Activated naive CD8-positive, alpha-beta T cell treated with anti-CD3 and anti-CD28 coated beads, Interleukin-2, amount 10 ng/mL, durations not matched to agents 7 days and 5 days (primary cell): ENCODE data around the gene GADL1. TPM values are rescaled to one million over a fixed set of nuclear protein-coding genes. Genes with fewer than 3 reads are reported as not detected.

Experiments used
- ATAC-seq: fragments of 150-1000 bp; cut with Tn5 transposase; one replicate; pipeline ENCODE4 v1.10.0; 2021; ENCODE audit warnings: low read depth, moderate library complexity
- POLR2A ChIA-PET: fragments of 350-600 bp; sonication (Branson Sonifier 250); formaldehyde crosslinking; loops from one replicate; lab custom pipeline; 2021; ENCODE audit warnings: antibody characterized with exemption; lab: Charles Lee
- DNase-seq: peaks from one replicate; pipeline ENCODE4 v3.0.0; 2021
- H3K27ac Mint-ChIP-seq: one replicate; pipeline ENCODE4 v1.8.0; 2022; ENCODE audit warnings: mild to moderate bottlenecking, mixed read lengths
- H3K27me3 Mint-ChIP-seq: one replicate; pipeline ENCODE4 v1.8.0; 2022; ENCODE audit warnings: mild to moderate bottlenecking, moderate library complexity, mixed read lengths
- H3K36me3 Mint-ChIP-seq: one replicate; pipeline ENCODE4 v1.8.0; 2021; ENCODE audit warnings: mild to moderate bottlenecking, mixed read lengths
- H3K4me1 Mint-ChIP-seq: one replicate; pipeline ENCODE4 v1.8.0; 2021; ENCODE audit warnings: mixed read lengths
- H3K4me3 Mint-ChIP-seq: one replicate; pipeline ENCODE4 v1.8.0; 2022; ENCODE audit warnings: mild to moderate bottlenecking, moderate library complexity, mixed read lengths
- H3K9me3 Mint-ChIP-seq: one replicate; pipeline ENCODE4 v1.8.0; 2021; ENCODE audit warnings: mixed read lengths
- total RNA-seq, 2 experiments: library from RNA; stranded (reverse); gene quantifications; one replicate each; pipeline ENCODE4 v1.2.3, GENCODE V29; 2021

GADL1 gene
- total RNA-seq, 2 experiments from 2014 or later, result not detected

DNA sequence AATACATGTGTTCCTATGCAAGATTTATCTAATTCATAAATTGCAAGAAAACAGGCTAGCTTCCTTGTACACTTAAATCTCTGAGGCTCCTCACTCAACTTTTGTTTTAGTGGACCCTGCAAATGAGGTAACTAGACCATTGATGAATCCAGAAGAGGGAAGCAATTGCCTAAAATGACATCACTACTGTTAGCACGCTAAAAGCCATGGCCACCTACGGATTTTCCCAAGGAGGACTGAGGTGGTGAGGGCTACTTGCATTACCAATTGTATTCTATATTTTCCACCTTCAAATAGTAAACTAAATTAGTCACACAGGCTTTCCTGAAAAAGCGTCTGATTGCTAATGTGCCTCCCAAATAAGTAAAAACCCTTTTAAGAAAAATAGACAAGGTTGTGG, 140.7 kb downstream of the GADL1 start:
- ATAC-seq (no peak), DNase-seq (no peak)
- H3K27ac Mint-ChIP-seq, result no peak overlapping the region
- H3K4me3 Mint-ChIP-seq, result no peak overlapping the region
- H3K36me3 Mint-ChIP-seq, result no peaks in the 10 kb centered on the region
- POLR2A ChIA-PET, result no interaction called here
- H3K4me1 Mint-ChIP-seq, result peaks cover 11% of the 10 kb centered on the region
- no peaks in the 10 kb centered on the region for H3K9me3 Mint-ChIP-seq
- peaks cover 3% of the 10 kb centered on the region for H3K27me3 Mint-ChIP-seq

DNA sequence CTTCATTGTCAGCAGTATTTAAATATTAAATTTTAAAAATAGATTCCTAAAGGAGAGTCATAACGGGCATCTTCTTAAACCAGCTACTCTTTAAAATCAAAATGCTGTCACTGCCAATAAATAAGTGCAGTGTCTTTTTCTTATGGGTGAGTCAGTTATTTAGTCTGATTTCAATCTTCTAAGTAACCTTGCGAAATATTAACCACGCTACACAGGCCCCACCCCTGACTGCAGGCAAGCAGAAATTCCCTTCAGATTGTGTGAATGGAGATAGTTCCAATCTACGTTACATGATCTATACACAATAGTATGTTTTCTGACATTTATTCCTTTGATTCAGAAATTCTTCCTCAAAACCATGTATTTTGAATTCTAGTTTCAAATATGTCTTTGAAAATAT, 141.5 kb downstream of the GADL1 start:
- Mint-ChIP-seq H3K27me3 (no peaks in the 10 kb centered on the region), H3K36me3 (no peaks in the 10 kb centered on the region), H3K27ac (no peak overlapping the region), H3K4me3 (no peak overlapping the region), H3K9me3 (no peaks in the 10 kb centered on the region), H3K4me1 (peaks cover 11% of the 10 kb centered on the region)
- POLR2A ChIA-PET, result interaction anchor here (0.6 kb wide), 1 partner anchor 742 kb away, joined by 3 read pairs; no protein-coding TSS in a partner anchor
- ATAC-seq (no peak), DNase-seq (no peak)

- no peak overlapping the region for H3K4me3 Mint-ChIP-seq
- H3K4me1 Mint-ChIP-seq, result peaks cover 16% of the 10 kb centered on the region
- no peaks in the 10 kb centered on the region for H3K27me3 Mint-ChIP-seq
- H3K27ac Mint-ChIP-seq, result no peak overlapping the region
- POLR2A ChIA-PET, result interaction anchor here (0.6 kb wide), 1 partner anchor 742 kb away, joined by 3 read pairs; no protein-coding TSS in a partner anchor
- ATAC-seq (no peak), DNase-seq (no peak)
- H3K9me3 Mint-ChIP-seq, result no peaks in the 10 kb centered on the region
- no peaks in the 10 kb centered on the region for H3K36me3 Mint-ChIP-seq
These were observed 142.0 kb downstream of the GADL1 start for GRCh38 chr3:30752491-30752890.

DNA sequence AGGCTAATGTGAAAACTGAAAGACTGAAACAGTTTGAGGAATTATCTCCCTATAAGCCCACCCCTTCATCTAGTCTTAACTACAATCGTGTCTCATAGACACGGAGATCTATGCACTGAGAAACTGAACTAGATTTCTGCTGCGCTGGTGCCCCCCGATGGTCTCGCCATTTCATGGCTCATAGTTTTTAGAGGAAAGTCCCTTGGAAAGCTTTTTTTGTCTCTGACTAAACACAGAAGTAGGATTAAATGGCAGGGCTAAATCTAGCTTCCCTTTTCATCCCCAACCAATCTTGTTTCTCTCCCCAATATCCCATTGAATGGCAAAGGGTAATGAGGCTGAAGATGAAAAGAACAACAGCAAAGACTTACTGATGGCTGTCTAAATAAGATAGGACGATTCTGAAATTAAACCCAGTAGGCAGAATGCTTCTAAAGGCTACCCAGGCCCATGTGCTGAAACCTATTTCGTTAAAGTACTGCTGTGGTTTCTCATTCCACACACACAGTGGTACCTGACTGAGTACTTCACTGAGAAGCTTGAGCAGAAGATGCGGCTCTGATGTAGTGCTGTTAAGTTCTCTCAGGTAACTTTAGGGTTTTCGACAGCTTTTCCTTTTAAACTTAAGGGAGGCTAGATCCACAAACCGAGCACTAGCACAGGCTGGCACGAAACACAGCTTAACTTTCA, 142.7 kb downstream of the GADL1 start:
- peaks cover 18% of the 10 kb centered on the region for H3K4me1 Mint-ChIP-seq
- H3K27me3 Mint-ChIP-seq, result no peaks in the 10 kb centered on the region

GRCh38 chr3:30750967-30751366, 143.5 kb downstream of the GADL1 start:
- Mint-ChIP-seq H3K36me3 (no peaks in the 10 kb centered on the region), H3K4me1 (peaks cover 20% of the 10 kb centered on the region), H3K4me3 (no peak overlapping the region), H3K27me3 (no peaks in the 10 kb centered on the region), H3K27ac (no peak overlapping the region), H3K9me3 (no peaks in the 10 kb centered on the region)
- DNase-seq, result no peak
- POLR2A ChIA-PET, result no interaction called here
- ATAC-seq, result no peak

More for the DNA sequence above, 142.7 kb downstream of the GADL1 start:
- H3K9me3 Mint-ChIP-seq, result no peaks in the 10 kb centered on the region
- no peaks in the 10 kb centered on the region for H3K36me3 Mint-ChIP-seq
- ATAC-seq (peak; percentile 79), DNase-seq (peak; percentile 61)
- H3K4me3 Mint-ChIP-seq, result no peak overlapping the region
- POLR2A ChIA-PET, result no interaction called here
- no peak overlapping the region for H3K27ac Mint-ChIP-seq

DNA sequence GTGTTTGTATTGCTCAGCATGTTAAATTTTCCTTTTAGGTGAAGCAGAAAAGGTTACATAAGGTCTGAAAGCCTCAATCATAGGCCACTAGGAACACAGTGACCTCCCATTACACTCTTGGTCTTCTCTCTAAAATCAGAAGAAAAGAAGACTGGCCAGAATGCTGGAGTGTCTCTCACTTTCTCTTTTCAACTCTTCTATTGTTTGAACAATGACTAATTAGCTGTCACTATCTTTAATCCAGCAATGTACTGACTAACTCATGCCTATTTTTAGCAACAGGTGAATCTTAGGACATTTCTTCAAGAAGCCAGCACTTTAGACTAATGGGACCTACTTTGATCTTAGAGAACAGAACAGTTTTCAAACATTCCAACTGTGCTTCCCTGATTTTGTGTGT, 145.2 kb downstream of the GADL1 start:
- ATAC-seq (no peak), DNase-seq (no peak)
- no peak overlapping the region for H3K27ac Mint-ChIP-seq
- H3K9me3 Mint-ChIP-seq, result no peaks in the 10 kb centered on the region
- POLR2A ChIA-PET, result no interaction called here
- H3K27me3 Mint-ChIP-seq, result no peaks in the 10 kb centered on the region
- peaks cover 20% of the 10 kb centered on the region for H3K4me1 Mint-ChIP-seq
- no peaks in the 10 kb centered on the region for H3K36me3 Mint-ChIP-seq
- no peak overlapping the region for H3K4me3 Mint-ChIP-seq

DNA sequence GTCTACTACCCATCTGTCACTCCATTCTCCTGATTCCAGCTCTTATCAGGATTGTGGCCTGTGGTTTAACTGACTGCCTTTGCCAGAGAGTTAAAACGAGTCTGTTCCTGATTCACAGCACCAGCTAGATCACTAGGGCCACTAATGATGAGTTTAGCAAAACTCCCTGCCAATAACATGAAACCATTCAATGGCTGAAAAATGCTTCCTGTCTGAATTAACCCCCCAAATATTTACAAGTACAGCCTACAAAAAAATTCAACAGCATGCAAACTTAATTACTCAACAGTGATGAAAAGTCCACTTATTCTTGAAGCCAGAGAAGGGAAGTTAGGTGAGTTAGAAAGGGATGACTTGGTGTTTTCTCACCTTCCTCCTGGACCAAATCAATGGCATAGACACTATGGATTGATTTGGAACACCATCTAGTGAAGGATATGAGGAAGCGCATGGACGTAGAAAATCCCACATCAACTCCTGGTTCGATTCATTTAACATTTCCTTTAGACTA, 146.6 kb downstream of the GADL1 start:
- Mint-ChIP-seq H3K9me3 (no peaks in the 10 kb centered on the region), H3K4me1 (peaks cover 32% of the 10 kb centered on the region), H3K27me3 (no peaks in the 10 kb centered on the region), H3K27ac (no peak overlapping the region), H3K36me3 (no peaks in the 10 kb centered on the region), H3K4me3 (no peak overlapping the region)
- DNase-seq (no peak), ATAC-seq (no peak)
- POLR2A ChIA-PET, result interaction anchor here (1.2 kb wide), 1 partner anchor 140 kb away, joined by 3 read pairs; no protein-coding TSS in a partner anchor

DNA sequence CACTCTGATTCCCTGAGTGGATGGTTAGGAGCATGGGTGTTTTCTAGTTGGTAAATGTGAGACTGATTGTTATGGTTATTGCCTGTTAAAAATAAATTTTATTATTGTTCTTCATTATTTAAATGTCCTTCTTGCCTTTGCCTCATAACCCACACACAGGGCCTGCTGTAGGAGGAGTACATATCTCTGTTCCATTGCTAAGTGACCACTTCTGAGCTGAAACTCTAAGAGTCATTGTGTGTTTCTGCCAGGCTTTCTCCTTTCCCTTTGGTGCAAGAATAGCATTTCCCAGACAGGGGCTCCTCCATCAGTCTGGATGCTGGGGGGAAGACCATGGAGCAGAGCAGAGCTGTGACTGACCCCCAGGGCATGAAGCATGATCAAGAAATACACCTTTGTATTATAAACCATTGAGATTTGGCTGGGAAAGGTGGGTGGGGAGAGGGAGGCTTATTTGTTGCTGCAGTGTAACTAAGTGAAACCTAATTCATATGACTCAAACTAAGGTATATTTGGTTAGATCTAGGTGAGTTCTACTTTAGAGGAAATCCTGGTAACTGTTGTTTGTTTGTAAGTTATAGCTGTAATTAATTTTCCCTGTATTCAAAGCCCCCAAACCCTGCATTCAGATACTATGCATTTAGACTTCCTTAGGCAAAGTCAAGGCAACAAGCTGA, 150.7 kb downstream of the GADL1 start:
- peak; percentile 40 for ATAC-seq
- POLR2A ChIA-PET, result no interaction called here
- H3K4me3 Mint-ChIP-seq, result peak overlapping the region; percentile 28

DNA sequence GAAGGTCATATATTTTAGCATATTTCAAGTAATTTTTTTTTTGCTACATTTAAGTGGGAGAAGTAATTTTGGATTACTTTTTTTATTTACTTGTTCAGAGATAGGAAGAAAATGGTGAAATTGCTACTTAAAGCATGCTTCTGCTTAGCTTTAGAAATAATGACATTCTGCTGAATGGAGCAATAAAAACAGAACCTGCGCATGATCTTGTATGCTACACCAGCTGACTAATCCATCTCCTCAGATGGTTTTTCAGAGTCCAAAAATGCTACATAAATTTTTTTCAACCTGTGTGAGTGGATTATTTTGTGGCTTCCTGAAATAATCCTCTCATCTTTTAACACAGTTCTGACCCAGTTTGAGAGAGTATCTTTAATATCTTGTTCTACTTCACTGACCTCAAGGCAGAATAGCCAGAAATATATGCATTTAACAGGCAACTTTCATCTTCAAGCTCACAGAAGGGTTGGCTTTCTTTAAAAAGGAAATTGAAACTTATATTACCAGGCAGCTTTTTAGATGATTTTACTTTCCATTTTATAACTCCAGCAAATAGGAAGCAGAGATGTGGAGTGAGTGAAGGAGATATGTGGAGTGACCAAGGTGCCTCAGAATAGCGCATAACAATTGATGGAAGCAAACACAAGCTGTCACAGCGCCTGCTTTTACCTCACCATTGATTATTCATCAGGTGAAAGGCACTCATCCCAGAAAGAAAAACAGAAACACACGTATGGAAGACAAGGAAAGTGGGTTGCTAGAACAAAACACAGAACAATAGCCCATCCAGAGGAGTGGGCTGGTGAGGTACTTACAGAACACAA, 151.5 kb downstream of the GADL1 start:
- no peaks in the 10 kb centered on the region for H3K27me3 Mint-ChIP-seq
- DNase-seq (no peak), ATAC-seq (peak; percentile 56)
- H3K9me3 Mint-ChIP-seq, result no peaks in the 10 kb centered on the region
- POLR2A ChIA-PET, result interaction anchor here (1.5 kb wide), 1 partner anchor 789 kb away, joined by 3 read pairs; the partner anchor contains the start of gene STT3B
- H3K4me3 Mint-ChIP-seq, result peak overlapping the region; percentile 44
- peaks cover 28% of the 10 kb centered on the region for H3K4me1 Mint-ChIP-seq
- peak overlapping the region; percentile 36 for H3K27ac Mint-ChIP-seq
- no peaks in the 10 kb centered on the region for H3K36me3 Mint-ChIP-seq

More for the DNA sequence above, 150.7 kb downstream of the GADL1 start:
- Mint-ChIP-seq H3K4me1 (peaks cover 26% of the 10 kb centered on the region), H3K36me3 (no peaks in the 10 kb centered on the region), H3K27me3 (no peaks in the 10 kb centered on the region), H3K9me3 (no peaks in the 10 kb centered on the region), H3K27ac (peak overlapping the region; percentile 56)
- DNase-seq, result no peak

DNA sequence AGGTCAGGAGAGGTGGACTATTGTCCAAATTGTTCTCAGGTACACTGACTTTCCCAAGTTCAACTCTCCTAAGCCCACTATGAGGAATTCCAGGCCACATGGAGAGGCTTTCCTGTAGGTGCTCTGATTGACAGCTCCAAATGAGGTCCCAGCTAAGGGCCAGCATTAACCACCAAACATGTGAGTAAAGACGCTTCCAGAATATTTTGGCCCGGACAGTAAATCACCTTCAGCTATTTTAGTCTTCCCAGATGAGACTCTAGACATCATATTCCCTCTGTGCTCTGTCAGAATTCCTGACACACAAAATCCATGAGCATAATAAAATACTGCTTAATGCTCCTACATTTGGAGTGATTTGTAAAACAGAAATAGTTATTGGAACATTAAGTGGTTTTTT, 152.6 kb downstream of the GADL1 start:
- Mint-ChIP-seq H3K9me3 (no peaks in the 10 kb centered on the region), H3K4me1 (peaks cover 26% of the 10 kb centered on the region), H3K27me3 (no peaks in the 10 kb centered on the region), H3K27ac (no peak overlapping the region), H3K4me3 (no peak overlapping the region), H3K36me3 (peaks cover 2% of the 10 kb centered on the region)
- POLR2A ChIA-PET, result interaction anchor here (1.5 kb wide), 1 partner anchor 791 kb away, joined by 3 read pairs; the partner anchor contains the start of gene STT3B
- ATAC-seq (no peak), DNase-seq (no peak)

DNA sequence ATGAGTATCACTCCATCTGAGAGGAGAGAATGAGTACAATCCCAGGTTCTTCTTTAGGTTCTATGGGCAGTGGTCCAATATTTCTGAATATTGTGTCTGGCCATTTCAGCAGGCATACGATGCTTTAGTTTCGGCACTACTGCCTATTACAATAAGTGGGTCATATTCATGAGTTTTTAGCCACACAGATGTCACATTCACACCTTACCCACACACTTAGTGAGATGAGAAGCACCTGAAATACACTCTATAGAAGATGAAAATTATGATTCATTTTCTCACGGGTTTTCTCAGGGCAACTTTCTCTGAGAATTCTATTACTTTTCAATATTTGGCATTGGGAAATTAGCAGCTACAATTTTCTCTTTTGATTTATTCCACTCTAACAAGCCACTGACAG, 155.9 kb downstream of the GADL1 start:
- H3K36me3 Mint-ChIP-seq, result peaks cover 5% of the 10 kb centered on the region
- DNase-seq, result no peak
- H3K27me3 Mint-ChIP-seq, result no peaks in the 10 kb centered on the region
- peaks cover 28% of the 10 kb centered on the region for H3K4me1 Mint-ChIP-seq
- H3K4me3 Mint-ChIP-seq, result no peak overlapping the region
- no peak for ATAC-seq
- H3K9me3 Mint-ChIP-seq, result no peaks in the 10 kb centered on the region
- no peak overlapping the region for H3K27ac Mint-ChIP-seq
- POLR2A ChIA-PET, result no interaction called here

- Mint-ChIP-seq H3K36me3 (peaks cover 5% of the 10 kb centered on the region), H3K27me3 (no peaks in the 10 kb centered on the region), H3K9me3 (no peaks in the 10 kb centered on the region), H3K4me1 (peaks cover 24% of the 10 kb centered on the region), H3K27ac (no peak overlapping the region), H3K4me3 (no peak overlapping the region)
- DNase-seq (no peak), ATAC-seq (no peak)
- POLR2A ChIA-PET, result no interaction called here
These were observed 156.5 kb downstream of the GADL1 start for GRCh38 chr3:30737743-30738499.
